Measurements from ENCODE around the gene SPTY2D1.

DNA sequence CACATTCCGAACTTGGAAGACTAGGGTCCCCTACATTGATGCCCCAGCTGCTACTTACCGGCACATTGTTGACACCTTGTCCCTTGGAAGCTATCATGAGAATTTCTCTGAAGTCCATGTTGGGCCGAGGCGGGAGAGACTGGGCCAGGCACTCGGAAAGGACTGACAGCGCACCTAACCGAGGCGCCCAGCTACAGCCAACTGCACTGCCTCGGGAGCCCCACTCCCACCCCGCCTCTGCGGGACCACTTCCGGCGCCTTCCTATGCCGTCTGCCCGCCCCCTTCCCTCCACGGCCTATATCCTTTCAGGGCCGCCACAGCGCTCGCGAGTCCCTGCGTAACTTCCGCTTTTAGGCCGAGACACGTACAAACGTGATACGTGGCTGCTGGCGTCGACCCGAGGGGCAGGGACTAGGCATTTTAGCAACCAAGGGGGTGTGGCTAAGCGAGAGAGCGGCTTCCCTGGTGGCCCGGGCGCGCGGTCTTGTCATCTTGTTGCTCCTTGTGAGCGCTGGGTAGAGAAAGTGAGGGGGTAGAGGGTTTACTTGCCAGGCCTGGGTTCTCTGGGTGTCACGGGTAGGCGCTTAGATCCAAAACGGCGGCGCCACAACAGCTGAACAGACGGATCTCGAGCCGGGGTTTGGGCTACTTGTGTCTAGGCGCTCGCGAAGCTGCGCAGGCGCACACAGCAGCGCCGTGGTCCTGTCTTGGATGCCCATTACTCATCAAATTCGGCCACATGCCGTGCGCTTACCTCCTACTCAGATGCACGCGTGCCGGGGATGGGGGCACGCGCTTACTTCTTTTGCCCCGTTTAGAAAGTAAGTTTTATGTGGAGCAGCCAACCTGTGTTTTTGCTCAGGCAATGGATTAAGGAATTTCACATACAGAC lies at the start of gene SPTY2D1:
- TF ChIP-seq POLR2AphosphoS5 (IDR thresholded peaks at IDR 0.05; ENCODE audit: borderline replicate concordance, low read depth, low read length) (peak; percentile 99), EZH2 (IDR thresholded peaks at IDR 0.05) (no peak)

All from SK-N-MC (cell line).